HepG2 (cell line): ENCODE measurements around the gene USP30. TPM values are rescaled to one million over a fixed set of nuclear protein-coding genes. Genes with fewer than 3 reads are reported as not detected.
A peak's percentile ranks its signal among the peaks of the same experiment; 100 is the strongest.
"Not testable (repeated sequence)": the region's sequence is repeated elsewhere in the genome, so short reads cannot be mapped to it uniquely, and the experiment has no call there.

Source experiments
- ATAC-seq: fragments of 200-7000 bp; cut with Tn5 transposase; 3 replicates; pipeline ENCODE4 v1.9.1; 2020; ENCODE audit warnings: mild to moderate bottlenecking, moderate library complexity
- BruUV-seq: library from RNA; stranded (reverse); fragments of 400-500 nt; replicated peaks from 2 replicates; lab custom pipeline; 2021; lab: Mats Ljungman, UMichigan
- CTCF ChIA-PET: fragments of 300-600 bp; formaldehyde crosslinking; extraction: SDS; loops from one replicate; lab custom pipeline; 2021; ENCODE audit warnings: low total read pairs, inconsistent platforms, low intra/inter-chr PET ratio; lab: Yijun Ruan, JAX
- POLR2A ChIA-PET: fragments of 350-600 bp; sonication (Branson Sonifier 250); formaldehyde crosslinking; loops from one replicate; lab custom pipeline; 2020; ENCODE audit warnings: antibody characterized with exemption, inconsistent platforms; lab: Yijun Ruan, JAX
- DNase-seq: peaks from one replicate; pipeline ENCODE4 v3.0.0-alpha.2; 2015; ENCODE audit warnings: low spot score
- FAIRE-seq: peaks from 3 replicates; lab custom pipeline; 2011; peaks lifted over from hg19 to GRCh38; lab: Jason Lieb, UNC
- H2AFZ ChIP-seq: one replicate; pipeline ENCODE4 v1.6.1; 2011; ENCODE audit warnings: low read length, inconsistent platforms
- H3K27ac ChIP-seq: fragments of 300-600 bp; 3 replicates; pipeline ENCODE4 v1.8.0; 2011; ENCODE audit warnings: mixed run types, mild to moderate bottlenecking, mixed read lengths, low read length, inconsistent platforms; ENCODE audit not compliant: insufficient read depth; ENCODE audit errors: extremely low read length
- H3K27me3 ChIP-seq, 2 experiments: fragments of 200-600 bp in 1 of 2; 2 replicates in 1 of 2; 3 replicates in 1 of 2; pipeline versions ENCODE4 v1.6.0 to v1.8.0; 2011; ENCODE audit warnings: low read length in 2 of 2, mild to moderate bottlenecking in 2 of 2, moderate library complexity in 2 of 2, inconsistent platforms in 1 of 2; ENCODE audit not compliant: insufficient read depth in 2 of 2, control insufficient read depth in 1 of 2
- H3K36me3 ChIP-seq, 2 experiments: fragments of 200-600 bp in 1 of 2; replicated peaks in 1 of 2; 2 replicates in 1 of 2; 3 replicates in 1 of 2; pipeline versions ENCODE4 v1.5.1 to v1.8.0; 2011; ENCODE audit warnings: low read length in 2 of 2, inconsistent platforms in 1 of 2; ENCODE audit not compliant: insufficient read depth in 2 of 2, control insufficient read depth in 1 of 2
- H3K4me1 ChIP-seq: 2 replicates; pipeline ENCODE4 v1.5.1; 2012; ENCODE audit warnings: low read length, inconsistent platforms; ENCODE audit not compliant: insufficient read depth
- H3K4me2 ChIP-seq: 2 replicates; pipeline ENCODE4 v1.6.0; 2011; ENCODE audit warnings: low read depth, low read length, inconsistent platforms
- H3K4me3 ChIP-seq, 3 experiments: fragments of 200-600 bp in 1 of 3; sonication (generic), shearing (Covaris generic) in 1 of 3; replicated peaks in 1 of 3; 2 replicates each; pipeline ENCODE4 v1.5.1; 2011 to 2016; ENCODE audit warnings: low read length in 3 of 3, inconsistent platforms in 2 of 3, low read depth in 2 of 3, mild to moderate bottlenecking in 2 of 3, control low read depth in 1 of 3, mixed read lengths in 1 of 3; ENCODE audit not compliant: insufficient read depth in 1 of 3
- H3K79me2 ChIP-seq: one replicate; pipeline ENCODE4 v1.6.1; 2011; ENCODE audit warnings: low read length, inconsistent platforms; ENCODE audit not compliant: insufficient read depth
- H3K9ac ChIP-seq: 2 replicates; pipeline ENCODE4 v1.6.0; 2011; ENCODE audit warnings: mild to moderate bottlenecking, low read depth, low read length, inconsistent platforms; ENCODE audit not compliant: insufficient read depth
- H3K9me3 ChIP-seq: 2 replicates; pipeline ENCODE4 v1.5.1; 2012; ENCODE audit warnings: mild to moderate bottlenecking, low read length
- H4K20me1 ChIP-seq: 2 replicates; pipeline ENCODE4 v1.6.0; 2011; ENCODE audit warnings: inconsistent platforms, mild to moderate bottlenecking, low read length, moderate library complexity; ENCODE audit not compliant: insufficient read depth
- MAFF ChIP-seq: IDR thresholded peaks from 2 replicates; pipeline ENCODE4 v1.6.1; 2011; ENCODE audit warnings: low read depth, low read length, improper control_type of control experiment
- POLR2AphosphoS2 ChIP-seq: IDR thresholded peaks from 2 replicates; pipeline ENCODE4 v1.6.1; 2011; ENCODE audit warnings: low read depth, low read length, improper control_type of control experiment
- ZNF121 ChIP-seq: sonication (generic); formaldehyde crosslinking; IDR thresholded peaks from 2 replicates; pipeline ENCODE4 v1.5.0; 2020; ENCODE audit warnings: mild to moderate bottlenecking, missing genetic modification reagents
- ZNF629 ChIP-seq: sonication (generic); formaldehyde crosslinking; conservative IDR thresholded peaks from 2 replicates; pipeline ENCODE4 v1.5.0; 2020; ENCODE audit warnings: missing genetic modification reagents
- WGBS: methylation state at CpG from one replicate; pipeline ENCODE4 v1.1.6; 2017; ENCODE audit warnings: low lambda C conversion rate; 5-methylcytosine and 5-hydroxymethylcytosine counted together
- in situ Hi-C: cut with HindIII; loops from 2 replicates; pipeline ENCODE4 v1.10.0; 2017; ENCODE audit warnings: low pct_unique_long_range_greater_than_20kb; ENCODE audit not compliant: extremely low pct_ligation_motif_present
- intact Hi-C: fragments of 100-400 bp; cut with micrococcal nuclease; formaldehyde crosslinking; loops from one replicate; pipeline ENCODE4 v1.10.0; 2022; ENCODE audit not compliant: unreplicated experiment
- polyA plus RNA-seq, 8 experiments: library from polyadenylated mRNA; depleted of rRNA in 3 of 8; stranded (reverse) in 7 of 8; unstranded in 1 of 8; fragments of >200 nt; fragmentation: Illumina TruSeq in 4 of 8; extraction: Trizol in 4 of 8; gene quantifications; 2 replicates each; pipeline versions ENCODE4 v1.2.1 to v1.2.3, GENCODE V29; 2011 to 2016; ENCODE audit warnings: low read depth in 4 of 8, missing spikeins in 1 of 8, mixed read lengths in 1 of 8; ENCODE audit not compliant: insufficient read depth in 1 of 8
- total RNA-seq, 5 experiments: library from RNA; depleted of rRNA; stranded (reverse); fragments of >200 nt; fragmentation: Illumina TruSeq; extraction: Trizol; gene quantifications; 2 replicates each; pipeline ENCODE4 v1.2.3, GENCODE V29; 2016; ENCODE audit warnings: low read depth in 1 of 5

Gene USP30
- total and polyA plus RNA-seq, 2 of the 13 experiments (the other 11 are each of a cell fraction or from before 2014, with no cell fraction given): 11.2 to 20.8 TPM

DNA sequence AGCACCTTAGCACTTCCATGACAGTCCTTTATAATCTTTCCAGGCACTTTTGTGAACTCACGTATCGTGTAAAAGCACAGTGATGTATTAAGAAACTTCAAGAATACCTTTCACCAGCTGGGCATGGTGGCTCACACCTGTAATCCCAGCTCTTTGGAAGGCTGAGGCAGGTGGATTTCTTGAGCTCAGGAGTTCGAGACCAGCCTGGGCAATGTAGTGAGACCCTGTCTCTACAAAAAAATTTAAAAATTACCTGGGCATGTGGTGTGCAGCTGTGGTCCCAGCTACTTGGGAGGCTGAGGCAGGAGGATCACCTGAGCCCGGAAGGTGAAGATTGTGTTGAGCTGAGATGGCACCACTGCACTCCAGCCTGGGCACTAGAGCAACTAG lies 1.7 kb downstream of the USP30 start:
- H3K27me3 ChIP-seq, H2AFZ ChIP-seq, in situ Hi-C loops, BruUV-seq, ATAC-seq, FAIRE-seq, POLR2A ChIA-PET, H3K9me3 ChIP-seq, H3K79me2 ChIP-seq, H4K20me1 ChIP-seq, DNase-seq, CTCF ChIA-PET: not testable (repeated sequence)
- TF ChIP-seq ZNF121: peak; percentile 56; the same call in 1 of the 2 replicates
- peak overlapping the region; percentile 77 to 97 (median 92); a peak in 5 of 6 replicates for H3K4me3 ChIP-seq
- H3K9ac ChIP-seq: peak overlapping the region; percentile 84
- H3K27ac ChIP-seq: peak overlapping the region; percentile 85
- intact Hi-C loops: loop anchor here (5.0 kb wide), 1 partner anchor 38 kb away; the partner anchor contains the start of gene ALKBH2
- 89% methylated on average over 4 of the region's 4 CpGs for WGBS
- H3K36me3 ChIP-seq: peaks cover 1 to 11% of the 10 kb centered on the region in 2 experiments
- H3K4me2 ChIP-seq: peak overlapping the region; percentile 96
- peaks cover 12% of the 10 kb centered on the region for H3K4me1 ChIP-seq

- DNase-seq (no peak), FAIRE-seq (no peak), ATAC-seq (no peak)
- H3K9me3 ChIP-seq: no peaks in the 10 kb centered on the region
- no peak for TF ChIP-seq MAFF
- no peak for TF ChIP-seq POLR2AphosphoS2
- peak; percentile 92 for TF ChIP-seq ZNF629 (CRISPR knock-in tag)
- no peaks in the 10 kb centered on the region; a peak in 1 of 5 replicates for H3K27me3 ChIP-seq
- H3K4me2 ChIP-seq: peak overlapping the region; percentile 96; the same call in 1 of the 2 replicates
- H4K20me1 ChIP-seq: no peaks in the 10 kb centered on the region
- H3K9ac ChIP-seq: no peak overlapping the region
- intact Hi-C loops (loop anchor here (5.0 kb wide), 1 partner anchor 38 kb away; the partner anchor contains the start of gene ALKBH2), in situ Hi-C loops (no loop called here)
- H3K4me1 ChIP-seq: peaks cover 12% of the 10 kb centered on the region
- H3K27ac ChIP-seq: peak overlapping the region; percentile 85
- H3K36me3 ChIP-seq: peaks cover 1 to 11% of the 10 kb centered on the region in 2 experiments
- H2AFZ ChIP-seq: no peak overlapping the region
- H3K4me3 ChIP-seq: no peak overlapping the region
- CTCF ChIA-PET: no interaction called here
- BruUV-seq: no TSS peak
- POLR2A ChIA-PET: no interaction called here
- peaks cover 7% of the 10 kb centered on the region for H3K79me2 ChIP-seq
Measured at GRCh38 chr12:109054520-109054919, 2.1 kb downstream of the USP30 start.
